HG03565 (cell line): Measurements from ENCODE around the gene EED.

ENCODE experiments used
- ATAC-seq: cut with Tn5 transposase; IDR thresholded peaks from one replicate; pipeline ENCODE4 v1.9.1; 2021; ENCODE audit warnings: mild to moderate bottlenecking, moderate library complexity; ENCODE audit not compliant: unreplicated experiment

The EED gene

GRCh38 chr11:86246293-86246675, 1.7 kb downstream of the EED start:
- ATAC-seq: no peak

- no peak for ATAC-seq
Observed at GRCh38 chr11:86247608-86248007, 3.1 kb downstream of the EED start.

- no peak for ATAC-seq
Observed at GRCh38 chr11:86248609-86249008, 4.1 kb downstream of the EED start.

GRCh38 chr11:86249307-86250098, 5.0 kb downstream of the EED start:
- ATAC-seq: no peak

- peak; percentile 34 for ATAC-seq
Observed at GRCh38 chr11:86251345-86251744, 6.8 kb downstream of the EED start.

- peak; percentile 90 for ATAC-seq
Observed at GRCh38 chr11:86255896-86256295, 11.3 kb downstream of the EED start.

- ATAC-seq: no peak
Observed at GRCh38 chr11:86256608-86257007, 12.1 kb downstream of the EED start.

- no peak for ATAC-seq
Observed at GRCh38 chr11:86257446-86257845, 12.9 kb downstream of the EED start.

- no peak for ATAC-seq
Observed at GRCh38 chr11:86259730-86260129, 15.2 kb downstream of the EED start.

- no peak for ATAC-seq
Observed at GRCh38 chr11:86261328-86261727, 16.8 kb downstream of the EED start.

- no peak for ATAC-seq
Observed at GRCh38 chr11:86262387-86262786, 17.8 kb downstream of the EED start.

- no peak for ATAC-seq
Observed at GRCh38 chr11:86264649-86265048, 20.1 kb downstream of the EED start.

GRCh38 chr11:86265194-86265593, 20.6 kb downstream of the EED start:
- no peak for ATAC-seq

GRCh38 chr11:86269645-86270044, 25.1 kb downstream of the EED start:
- no peak for ATAC-seq

GRCh38 chr11:86274503-86274902, 29.9 kb downstream of the EED start:
- ATAC-seq: no peak

- no peak for ATAC-seq
Observed at GRCh38 chr11:86274999-86275398, 30.4 kb downstream of the EED start.

- ATAC-seq: no peak
Observed at GRCh38 chr11:86275493-86276370, 31.2 kb downstream of the EED start.

- ATAC-seq: no peak
Observed at GRCh38 chr11:86277741-86278140, 33.2 kb downstream of the EED start.

GRCh38 chr11:86278226-86278625, 33.7 kb downstream of the EED start:
- no peak for ATAC-seq

GRCh38 chr11:86279747-86280146, 35.2 kb downstream of the EED start:
- ATAC-seq: no peak

- ATAC-seq: no peak
Observed at GRCh38 chr11:86287468-86287796, 42.9 kb downstream of the EED start.

GRCh38 chr11:86288776-86289507, 44.4 kb downstream of the EED start:
- no peak for ATAC-seq
